GM18951 (cell line): ENCODE results near the gene CPLX1.

Experiments used
- POLR2A ChIP-seq: IDR thresholded peaks from 4 replicates; pipeline ENCODE4 v1.6.1; 2011; ENCODE audit warnings: mild to moderate bottlenecking; ENCODE audit not compliant: insufficient read length, insufficient read depth; ENCODE audit errors: extremely low read depth
- in situ Hi-C: fragments of 300-500 bp; cut with MboI; formaldehyde crosslinking; loops from one replicate; pipeline ENCODE4 v1.12.0; 2022; ENCODE audit warnings: low sequenced_read_pairs, mixed read lengths, inconsistent platforms; ENCODE audit not compliant: unreplicated experiment

Gene CPLX1

DNA sequence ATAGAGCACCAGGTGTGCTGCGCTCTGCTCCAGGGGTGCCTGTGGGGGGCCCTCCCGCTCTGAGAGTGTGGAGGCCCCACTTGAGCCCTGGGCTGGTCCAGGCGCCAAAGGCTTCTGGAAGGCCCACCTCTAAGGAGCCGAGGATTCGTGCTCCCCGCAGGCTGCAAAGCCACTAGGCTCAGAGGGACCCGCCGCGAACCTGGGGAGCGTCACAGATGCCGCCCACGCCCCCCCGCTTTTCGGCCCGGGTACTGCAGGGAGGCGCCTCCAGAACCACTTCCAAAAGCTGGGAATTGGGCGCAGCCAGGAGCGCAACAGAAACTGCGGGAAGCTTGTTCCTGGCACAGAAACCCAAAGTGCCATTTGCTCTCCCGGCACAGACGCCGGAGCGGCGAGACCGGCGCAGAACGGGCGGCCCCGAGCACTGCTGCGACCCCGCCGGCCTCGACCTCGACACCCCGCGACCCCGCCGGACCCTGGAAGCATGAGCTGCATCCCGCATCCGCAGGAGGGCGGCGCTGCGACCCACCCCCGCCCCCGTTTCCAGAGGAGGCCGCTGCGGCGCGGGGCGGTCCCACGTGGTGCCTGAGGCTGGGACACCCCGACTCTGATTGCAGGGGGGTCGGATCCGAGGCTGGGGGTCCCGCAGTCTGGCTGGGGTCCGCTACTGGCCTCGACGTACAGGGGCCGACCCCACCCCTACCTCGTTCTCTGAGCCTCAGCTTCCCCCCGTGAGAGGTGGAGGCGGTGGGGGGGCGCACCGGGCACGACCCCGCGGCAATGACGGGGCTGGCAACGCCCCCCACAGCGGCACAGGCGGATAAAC is 30.8 kb downstream of the CPLX1 start:
- in situ Hi-C loops: no loop called here
- TF ChIP-seq POLR2A: no peak

DNA sequence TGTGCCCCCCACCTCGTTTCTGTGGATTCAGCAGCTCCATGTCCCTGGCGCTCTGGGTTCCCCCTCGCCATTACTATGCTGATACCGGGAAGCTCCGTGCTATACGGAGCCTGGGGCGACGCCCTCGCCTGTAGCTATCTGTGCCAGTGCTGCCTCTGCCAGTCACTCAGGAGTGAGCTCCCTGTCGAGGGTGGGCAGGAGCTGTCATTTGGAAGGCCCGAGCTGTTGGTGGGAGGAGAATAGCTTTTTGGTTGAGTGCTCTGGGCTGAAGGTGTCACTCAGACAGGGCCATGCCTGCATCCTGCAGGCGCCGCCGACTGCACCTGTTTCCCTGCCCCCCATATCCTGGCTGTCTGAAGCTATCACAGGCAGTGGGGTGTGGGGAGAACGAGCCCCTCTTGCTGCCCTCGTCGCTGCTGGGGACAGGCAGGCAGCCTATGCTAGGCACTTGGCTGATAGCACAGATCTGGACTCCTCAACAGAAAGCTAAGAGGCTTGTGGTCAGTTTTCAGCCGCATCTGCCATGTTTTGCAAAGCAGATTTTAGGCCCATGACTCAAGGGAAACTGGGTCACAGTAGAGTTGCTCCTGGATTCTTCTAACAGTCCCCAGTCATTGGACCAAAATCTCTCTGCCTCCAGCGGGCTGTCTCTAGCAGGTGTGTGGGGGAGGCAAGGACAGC is 31.8 kb downstream of the CPLX1 start:
- no peak for TF ChIP-seq POLR2A
- in situ Hi-C loops: no loop called here

DNA sequence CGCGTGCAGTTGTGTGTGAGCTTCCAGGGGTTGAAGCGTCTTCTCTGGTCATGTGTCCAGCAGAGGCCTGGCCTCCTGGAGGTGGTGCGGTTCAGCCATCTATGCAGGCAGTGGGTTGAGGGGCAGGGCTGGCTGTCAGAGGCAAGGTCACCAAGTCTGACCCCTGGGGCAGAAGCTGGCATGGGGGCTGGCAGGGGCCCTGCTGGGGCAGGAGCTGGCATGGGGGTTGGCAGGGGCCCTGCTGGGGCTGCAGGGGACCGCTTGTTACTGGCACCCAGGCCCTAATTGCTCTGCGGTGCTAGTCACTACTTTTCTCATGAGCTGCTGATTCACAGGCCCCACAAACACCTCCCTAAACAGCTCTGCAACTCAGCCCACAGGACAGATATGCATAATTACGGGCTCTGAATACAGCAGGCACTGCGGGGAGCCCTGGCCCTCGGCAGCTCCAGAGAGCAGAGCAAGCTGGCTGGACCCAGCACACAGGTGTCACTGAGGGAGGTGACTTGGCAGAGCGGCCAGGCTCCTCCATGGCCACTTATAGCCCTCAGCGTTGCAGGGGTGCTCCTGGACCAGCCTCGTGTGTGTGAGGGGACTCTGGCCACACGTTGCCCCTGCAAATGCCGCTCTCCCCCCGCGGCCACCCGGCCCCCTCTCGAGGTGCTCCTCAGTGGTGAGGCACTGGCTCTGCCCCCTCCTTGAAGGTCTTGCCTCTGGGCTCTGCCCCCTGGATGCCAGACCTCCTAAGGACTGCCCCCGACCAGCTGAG is 32.7 kb downstream of the CPLX1 start:
- in situ Hi-C loops: no loop called here
- TF ChIP-seq POLR2A: no peak

DNA sequence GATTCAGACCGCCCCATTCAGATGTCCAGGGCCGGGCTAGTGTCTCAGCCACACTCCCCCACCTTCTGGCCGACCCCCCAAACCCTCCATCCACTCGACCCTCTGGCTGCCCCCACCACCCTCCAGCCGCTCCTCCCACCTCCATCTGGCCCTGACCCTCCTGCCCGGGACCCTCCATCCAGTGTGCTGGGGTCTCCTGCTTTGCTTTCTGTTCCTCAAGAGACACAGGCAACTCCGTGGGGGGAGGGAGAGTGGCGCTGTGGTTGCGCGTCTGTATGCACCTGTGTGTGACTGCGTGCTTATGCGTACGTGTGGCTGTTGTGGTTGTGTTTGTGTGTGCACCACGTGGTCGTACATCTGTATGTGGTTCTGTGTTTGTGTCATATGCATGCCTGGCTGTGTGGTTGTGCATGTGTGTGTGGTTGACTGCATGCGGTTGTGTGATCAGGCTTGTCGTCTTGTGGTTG is 33.3 kb downstream of the CPLX1 start:
- in situ Hi-C loops: no loop called here
- TF ChIP-seq POLR2A: no peak

DNA sequence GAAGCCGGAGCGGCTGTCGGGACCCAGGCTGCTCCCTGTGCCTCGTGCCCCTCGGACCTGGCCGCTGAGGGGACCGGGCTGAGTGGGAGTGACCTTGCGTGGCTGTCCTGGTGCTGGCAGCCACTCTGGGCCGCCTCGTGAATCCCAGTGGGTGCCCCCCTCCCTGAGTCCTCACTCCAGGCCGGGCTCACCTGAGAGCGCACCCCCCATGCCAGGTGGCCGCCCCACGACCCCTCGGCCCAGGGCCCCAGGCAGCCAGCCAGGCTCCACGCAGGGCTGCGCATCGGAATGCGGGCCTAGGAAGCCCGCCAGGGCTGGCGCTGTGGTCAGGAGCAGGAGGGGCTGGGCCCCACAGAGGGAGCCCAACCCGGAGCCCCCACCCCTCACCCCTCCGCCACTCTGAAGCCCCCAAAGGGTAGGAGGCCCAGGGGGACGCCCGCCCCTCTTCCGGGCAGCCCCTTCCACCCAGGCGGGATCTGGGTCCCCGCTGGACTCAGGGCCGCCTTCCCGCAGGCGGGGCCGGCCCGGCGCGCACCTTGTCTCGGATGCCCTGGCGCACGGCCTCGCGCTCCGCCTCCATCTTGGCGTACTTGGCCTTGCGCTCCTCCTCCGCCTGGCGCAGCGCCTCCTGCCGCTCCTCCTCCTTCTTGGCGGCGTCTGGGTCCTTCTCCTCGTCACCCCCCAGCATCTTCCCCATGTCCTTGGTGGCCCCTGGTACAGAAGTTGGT is 33.9 kb downstream of the CPLX1 start:
- in situ Hi-C loops: no loop called here
- no peak for TF ChIP-seq POLR2A

DNA sequence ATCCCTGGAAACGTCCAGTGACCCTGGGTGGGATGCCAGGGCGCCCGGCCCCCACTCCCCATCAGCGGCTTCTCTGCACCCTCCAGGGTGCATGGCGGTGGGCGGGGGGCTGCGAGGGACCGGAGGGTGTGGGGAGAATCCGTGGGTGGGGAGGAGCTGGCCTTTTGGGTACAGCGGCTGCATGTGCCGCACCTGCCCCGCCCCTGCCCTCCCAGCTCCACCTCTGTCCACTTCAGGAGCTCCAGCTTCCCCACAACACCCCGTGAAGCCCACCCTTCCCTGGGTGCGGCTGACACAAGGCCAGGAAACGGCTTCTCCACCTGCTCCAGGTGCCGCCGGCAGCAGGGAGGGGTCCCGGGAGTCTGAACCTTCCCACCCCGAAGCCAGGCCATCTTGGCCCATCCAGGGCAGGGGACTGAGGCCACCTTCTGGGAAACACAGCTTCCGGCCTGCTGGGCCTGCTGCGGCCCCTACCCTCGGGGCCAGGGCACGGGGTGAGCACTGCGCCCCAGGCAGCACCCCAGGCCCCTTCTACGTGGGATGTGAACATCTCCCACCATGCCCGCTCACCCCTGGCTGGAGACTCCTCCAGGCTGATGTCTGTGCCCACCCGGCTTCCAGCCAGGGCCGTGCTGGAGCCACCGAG is 34.6 kb downstream of the CPLX1 start:
- in situ Hi-C loops: no loop called here

DNA sequence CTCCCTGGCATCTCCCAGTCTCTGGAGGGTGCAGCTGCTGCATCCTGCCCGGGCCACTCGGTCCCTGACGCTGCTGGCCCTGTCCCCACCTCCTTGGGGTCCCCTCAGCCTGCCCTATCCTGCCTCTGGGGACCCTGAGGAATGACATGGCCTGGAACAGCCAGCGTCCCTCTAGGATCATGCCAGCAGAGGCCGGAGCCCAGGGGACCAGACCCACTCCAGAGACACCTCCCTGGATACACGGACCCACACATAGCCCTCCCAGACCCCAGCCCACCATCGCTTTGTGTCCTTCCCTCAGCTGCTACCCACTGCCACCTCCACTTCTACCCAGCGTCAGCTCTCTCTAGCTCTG is 35.5 kb downstream of the CPLX1 start:
- in situ Hi-C loops: no loop called here

More for the DNA sequence above, 34.6 kb downstream of the CPLX1 start:
- TF ChIP-seq POLR2A: no peak

DNA sequence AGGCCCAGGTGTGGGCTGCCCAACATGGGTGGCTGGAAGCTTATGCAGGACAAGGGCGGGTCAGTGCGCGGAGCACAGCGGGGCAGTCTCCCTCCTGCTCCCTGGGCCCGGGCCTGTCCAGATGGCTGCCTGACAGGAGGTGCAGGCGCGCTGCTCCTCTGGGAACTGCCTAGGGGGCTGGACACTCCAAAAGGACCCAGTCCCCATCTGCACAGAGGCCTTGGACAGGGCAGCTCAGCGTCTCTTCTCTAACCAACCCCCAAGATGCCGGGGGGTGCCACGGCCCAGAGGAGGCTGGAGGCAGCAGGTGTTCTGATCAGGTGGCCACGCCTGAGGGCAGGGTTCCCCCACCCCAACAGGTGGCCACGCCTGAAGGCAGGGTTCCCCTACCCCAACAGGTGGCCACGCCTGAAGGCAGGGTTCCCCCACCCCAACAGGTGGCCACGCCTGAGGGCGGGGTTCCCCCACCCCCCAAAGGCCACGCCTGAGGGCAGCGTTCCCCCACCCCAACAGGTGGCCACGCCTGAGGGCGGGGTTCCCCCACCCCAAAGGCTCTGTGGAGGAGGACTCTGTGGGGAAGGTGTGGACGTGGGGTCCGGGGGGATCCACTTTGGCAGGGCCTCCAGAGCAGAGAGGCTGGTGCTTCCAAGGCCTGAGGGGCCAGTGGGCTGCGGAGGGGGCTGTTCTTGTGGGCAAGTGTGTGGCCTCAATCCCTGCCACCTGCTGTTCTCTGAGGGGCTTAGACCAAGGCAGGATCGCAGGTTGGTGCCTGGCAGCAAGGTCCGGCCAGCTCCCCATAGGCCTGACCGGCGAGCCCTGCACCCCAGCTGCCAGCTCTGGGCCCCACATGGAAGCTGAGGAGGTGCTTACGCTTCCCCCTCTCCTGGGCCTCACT is 36.1 kb downstream of the CPLX1 start:
- TF ChIP-seq POLR2A: no peak
- in situ Hi-C loops: no loop called here

More for the DNA sequence above, 35.5 kb downstream of the CPLX1 start:
- TF ChIP-seq POLR2A: no peak

DNA sequence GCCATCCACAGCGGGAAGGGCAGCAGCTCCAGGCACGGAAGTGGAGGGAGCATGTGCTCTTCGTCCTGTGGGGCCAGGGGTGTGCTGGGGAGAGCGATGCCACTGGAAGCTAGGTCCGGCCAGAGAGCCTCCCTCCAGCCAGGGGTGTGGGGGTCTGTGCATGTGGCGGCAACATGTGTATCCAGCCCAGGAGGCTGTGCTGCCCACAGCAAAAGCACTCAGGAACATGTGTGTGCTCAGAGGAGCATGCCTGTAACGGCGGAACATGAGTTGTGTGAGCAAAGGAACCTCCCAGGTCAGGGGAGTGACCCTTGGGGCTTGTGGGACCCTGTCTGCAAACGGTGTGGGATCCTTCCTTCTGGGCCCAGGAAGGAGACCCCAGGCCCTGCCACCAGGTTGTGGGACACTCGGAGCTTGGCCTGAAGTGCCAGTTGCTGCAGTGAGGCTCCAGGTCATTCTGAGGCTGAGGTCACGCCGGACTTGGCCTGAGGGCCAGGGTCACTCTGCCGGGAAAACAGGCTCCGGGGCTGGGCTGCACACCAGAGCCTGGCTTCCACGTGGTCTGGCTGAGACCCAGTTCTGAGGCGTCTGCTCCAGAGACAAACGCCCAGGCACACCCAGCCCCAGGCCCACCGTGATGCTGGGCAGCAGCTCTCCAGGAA is 37.2 kb downstream of the CPLX1 start:
- no peak for TF ChIP-seq POLR2A
- in situ Hi-C loops: no loop called here

DNA sequence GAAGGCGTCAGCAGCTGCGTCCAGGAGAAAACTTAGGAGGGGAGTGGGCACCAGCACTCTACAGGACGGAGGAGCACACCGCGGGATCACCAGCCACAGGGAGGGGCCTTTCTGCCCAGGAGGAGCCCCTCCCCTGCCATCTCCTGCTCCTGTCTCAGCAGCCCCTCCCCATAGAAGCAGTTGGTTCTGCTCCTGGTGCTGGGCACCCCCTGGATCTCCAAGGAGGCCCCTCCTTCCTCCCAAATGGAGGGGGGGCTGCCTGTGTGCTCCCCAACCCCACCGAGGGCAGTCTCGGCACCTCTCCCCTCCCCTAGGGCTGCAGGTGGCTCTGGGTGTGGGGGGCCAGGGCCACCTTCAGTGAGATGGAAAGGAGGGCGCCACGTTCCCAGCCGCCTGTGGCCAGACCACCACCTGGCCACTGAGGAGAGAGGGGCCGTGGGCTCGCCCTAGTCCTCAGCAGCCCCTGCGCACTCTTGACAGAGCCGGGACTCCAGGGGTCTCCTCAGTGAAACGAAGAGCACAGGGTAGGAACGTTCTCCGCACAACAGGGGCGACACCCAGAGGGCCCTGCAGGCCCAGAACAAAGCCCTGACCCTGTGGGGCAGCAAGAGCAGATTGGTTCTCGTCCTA is 37.8 kb downstream of the CPLX1 start:
- in situ Hi-C loops: no loop called here
- no peak for TF ChIP-seq POLR2A

DNA sequence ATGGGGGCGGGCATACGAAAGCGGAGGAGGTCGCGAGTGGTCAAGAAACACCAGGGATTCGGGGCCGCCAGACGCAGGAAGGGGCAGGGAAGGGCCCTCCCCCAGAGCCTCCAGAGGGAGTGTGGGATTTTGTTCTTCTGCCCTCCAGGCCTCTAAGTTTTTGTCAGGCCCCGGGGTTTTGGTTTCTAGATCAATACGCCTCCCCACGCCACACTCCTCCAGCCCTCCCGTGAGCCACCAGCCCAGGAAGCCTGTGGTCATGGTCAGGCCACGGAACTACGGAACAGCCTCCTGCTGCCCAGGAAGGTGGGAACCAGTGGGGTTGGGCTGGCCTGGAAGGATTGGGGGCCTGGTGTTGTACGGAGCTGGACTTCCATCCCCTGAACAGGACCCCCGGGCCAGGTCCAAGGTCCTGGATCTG is 38.4 kb downstream of the CPLX1 start:
- in situ Hi-C loops: no loop called here
- no peak for TF ChIP-seq POLR2A

DNA sequence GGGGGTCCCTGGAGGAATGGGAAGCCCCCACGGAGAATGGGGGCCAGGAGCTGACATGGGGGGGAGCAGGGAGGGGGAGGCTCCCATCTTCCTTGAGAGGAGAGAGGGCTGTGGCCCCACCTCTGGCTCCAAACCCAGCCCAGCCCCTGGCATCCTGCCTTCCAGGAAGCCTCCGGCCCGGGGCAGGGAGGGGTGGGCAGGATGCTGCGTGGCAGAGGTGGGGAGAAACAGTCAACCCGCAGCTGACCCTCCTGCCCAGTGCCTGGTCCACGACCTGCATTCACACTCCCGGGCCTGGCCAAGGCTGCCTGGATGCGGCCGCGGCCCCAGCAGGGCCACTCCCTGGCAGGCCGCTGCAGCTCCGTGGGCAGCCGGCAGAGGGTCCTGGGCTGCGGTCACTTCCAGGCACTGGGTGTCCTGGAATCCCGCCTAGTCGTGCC is 39.0 kb downstream of the CPLX1 start:
- in situ Hi-C loops: no loop called here
- TF ChIP-seq POLR2A: no peak
